IPS DF 4.7 (cell line): ENCODE measurements around the gene CYB561D2.

ENCODE experiments used
- DNase-seq: peaks from one replicate; pipeline ENCODE4 v3.0.0-alpha.2; 2013; ENCODE audit warnings: low spot score; ENCODE audit errors: extremely low read depth

Gene CYB561D2

DNA sequence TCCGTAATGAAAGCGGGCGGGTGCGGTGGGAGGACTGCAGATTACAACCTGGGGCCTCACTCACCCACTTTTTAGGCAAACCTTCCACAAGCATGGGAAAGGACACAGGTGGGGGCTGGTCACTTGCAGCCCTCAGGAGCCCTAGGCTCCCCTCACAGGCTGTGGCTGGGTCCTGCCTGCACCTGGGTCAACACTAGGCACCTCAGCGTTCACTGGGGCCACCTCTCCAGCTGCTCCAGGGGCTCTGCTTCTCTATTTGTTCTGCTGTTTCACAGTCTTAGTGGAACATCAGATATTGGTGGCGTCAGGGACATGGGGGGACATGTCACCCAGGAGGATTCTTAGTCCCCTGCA lies 38.7 kb downstream of the CYB561D2 start:
- DNase-seq = no peak

DNA sequence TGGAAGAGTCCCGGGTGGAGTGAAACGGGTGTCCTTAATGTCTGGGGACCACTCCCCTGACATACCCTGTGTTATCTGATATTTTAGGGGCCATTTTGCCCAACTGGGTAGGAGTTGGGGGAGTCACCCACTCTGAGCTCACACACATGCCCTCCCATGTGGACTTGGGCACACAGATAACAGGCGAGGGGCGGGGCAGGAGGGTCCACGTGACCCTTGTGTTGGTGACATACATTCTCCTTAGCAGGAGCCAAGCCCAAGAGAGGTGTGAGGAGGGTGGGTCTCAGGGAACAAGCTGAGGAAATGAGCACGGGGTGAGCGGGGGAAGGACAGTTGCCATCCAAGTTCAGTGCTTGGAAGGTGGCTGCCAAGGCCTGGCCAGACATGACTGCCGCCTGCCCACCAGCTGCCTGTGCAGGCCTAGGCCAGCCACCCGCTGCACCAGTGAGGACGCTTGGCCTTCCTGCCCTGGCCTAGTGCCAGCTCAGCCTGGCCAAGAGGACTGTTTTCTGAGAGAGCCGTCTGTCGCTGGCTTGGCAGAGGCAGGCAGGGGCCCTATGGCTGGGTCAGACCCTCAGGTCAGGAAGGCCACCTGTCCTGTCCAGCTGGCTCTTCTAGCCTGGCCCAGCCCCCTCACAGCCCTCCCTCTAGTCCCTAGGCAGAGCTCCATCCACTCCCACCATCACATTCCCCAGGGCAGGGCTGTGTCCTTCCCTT lies 40.0 kb downstream of the CYB561D2 start:
- DNase-seq = no peak

DNA sequence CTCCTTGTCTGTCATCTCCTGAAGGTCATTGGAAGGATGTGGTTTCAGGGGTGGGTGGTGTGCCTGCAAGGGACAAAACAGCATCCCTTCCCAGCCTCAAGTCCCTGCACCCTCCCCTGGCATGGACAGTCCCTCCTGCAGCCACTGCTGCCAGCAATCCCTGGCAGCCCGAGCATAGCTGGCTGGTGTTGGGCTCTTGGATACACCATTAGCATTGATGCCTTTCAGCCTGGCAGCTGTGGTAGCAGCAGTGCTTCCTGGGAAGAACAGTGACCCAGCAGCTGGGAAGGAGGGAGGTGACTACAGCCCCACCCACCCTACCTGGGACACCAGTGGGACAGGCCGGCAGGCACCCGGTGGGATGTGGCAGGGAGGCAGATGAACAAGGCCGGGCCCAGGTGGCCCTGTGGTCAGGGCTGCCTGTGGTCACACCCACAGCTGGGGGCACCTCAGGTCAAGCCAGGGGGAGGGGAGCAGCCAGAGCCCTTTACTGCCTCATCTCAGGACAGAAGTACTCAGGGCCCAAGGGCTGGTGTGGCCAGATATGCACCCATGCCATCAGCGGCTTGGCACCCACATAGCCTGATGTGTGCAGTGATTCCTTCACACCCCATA lies 41.5 kb downstream of the CYB561D2 start:
- no peak for DNase-seq

DNA sequence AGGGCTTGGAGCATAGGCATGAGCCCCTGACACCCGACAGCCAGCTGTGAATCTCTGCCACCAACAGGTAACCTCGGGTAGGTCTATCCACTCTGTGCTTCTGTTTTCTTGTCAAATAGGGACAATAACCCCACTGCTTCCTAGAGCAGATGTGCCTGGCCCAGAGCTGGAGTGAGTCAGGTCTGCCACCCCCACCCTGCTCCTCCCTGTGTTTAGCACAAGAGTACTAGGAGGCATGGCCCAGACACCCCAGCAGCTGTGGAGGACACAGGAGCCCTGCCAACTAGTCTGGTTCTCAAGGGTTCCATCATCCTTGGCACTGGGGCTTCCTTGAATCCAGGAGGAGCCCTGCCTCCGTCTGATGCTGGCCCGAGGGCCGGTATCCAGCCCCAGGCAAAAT lies 42.4 kb downstream of the CYB561D2 start:
- no peak for DNase-seq

DNA sequence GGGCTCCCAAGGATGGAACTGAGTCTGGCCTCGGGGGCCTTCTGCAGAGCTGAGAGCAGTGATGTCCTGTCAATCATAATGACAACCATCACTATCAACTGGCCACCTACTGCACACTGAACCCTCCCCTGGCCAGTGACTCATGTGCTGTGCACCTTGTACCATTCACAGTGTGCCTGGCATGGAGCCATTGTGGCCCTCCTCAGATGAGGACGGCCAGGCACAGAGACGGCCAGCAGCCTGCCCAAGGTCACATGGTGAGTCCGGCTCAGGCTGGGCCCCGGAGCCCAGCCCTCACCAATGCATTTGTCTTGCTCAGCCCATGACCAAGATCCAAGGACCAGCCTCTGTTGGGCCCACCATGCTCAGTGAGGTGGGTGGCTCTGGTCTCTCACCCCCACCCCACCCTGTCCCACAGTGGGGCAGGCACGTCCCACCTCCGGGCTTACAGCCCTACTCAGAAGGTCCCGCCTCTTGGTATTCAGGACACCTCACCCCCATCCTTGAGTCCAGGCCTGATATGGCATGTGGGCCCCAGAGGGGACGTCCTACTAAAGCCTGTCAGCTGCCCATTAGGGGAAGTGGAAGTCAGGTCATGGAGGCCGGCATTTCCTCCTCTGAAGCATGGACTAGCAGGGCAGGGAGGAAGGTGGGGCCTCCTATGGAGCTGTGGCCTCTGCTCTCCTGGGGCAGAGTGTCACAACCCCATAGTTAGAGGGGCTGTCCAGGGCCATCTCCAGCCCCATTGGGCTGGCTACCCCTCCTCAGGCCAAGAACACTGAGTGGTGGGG lies 44.6 kb downstream of the CYB561D2 start:
- DNase-seq = no peak

DNA sequence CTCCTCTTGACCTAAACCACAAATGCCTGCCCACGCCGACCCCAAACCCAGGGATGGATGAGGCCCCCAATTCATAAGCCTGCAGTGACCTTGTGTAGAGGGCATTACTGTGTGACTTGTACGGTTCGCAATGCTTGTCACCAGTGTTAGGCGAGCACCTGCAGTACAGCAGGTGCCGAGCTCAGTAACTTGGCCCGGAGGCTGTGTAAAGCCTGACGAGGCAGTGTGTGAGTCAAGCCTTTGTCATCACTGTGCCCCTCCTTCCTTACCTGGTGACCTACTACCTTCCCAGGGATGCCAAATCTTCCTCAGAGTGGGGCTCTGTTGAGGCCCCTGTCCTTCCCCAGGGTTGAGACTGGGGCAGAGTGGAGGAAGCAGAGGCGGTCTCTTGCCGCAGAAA lies 45.8 kb downstream of the CYB561D2 start:
- DNase-seq = no peak

DNA sequence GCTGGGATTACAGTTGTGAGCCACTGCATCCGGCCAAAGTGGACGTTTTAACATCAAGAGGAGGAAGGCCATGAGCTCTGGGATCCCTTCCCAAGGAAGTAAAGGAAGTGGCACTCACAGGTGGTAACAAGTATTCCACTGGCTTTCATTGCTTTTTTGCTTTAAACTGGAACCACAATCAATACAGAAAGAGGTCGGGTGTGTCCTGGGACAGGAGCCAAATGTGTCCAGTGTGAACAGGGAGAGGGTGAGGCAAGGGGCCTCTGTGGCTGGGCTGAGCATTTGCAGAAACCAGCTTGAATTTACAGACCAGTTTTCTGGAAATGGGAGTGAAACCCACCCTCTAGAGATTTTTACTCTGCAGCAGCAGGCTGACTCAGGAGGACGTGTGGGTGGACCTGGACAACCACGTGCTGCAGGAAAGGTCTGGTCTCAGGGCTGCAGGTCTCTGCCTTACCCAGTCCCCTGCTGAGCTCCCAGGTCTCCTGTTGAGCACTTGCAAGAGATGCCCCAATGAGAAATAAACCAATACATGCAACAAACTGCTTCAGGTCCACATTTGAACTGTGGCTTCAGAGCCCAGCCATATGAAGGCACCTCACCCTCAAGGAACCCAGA lies 51.4 kb downstream of the CYB561D2 start:
- DNase-seq = no peak
